HTERT RPE-1 (cell line): ENCODE measurements around the gene GALM.

Experiments
- in situ Hi-C: fragments of 300-500 bp; cut with MboI; formaldehyde crosslinking; loops from 4 replicates; pipeline ENCODE4 v1.14.3; 2020; ENCODE audit warnings: low sequenced_read_pairs

The GALM gene

GRCh38 chr2:38649176-38649728 is 16.7 kb upstream of the GALM start:
- in situ Hi-C loops = no loop called here

GRCh38 chr2:38650012-38650411 is 15.9 kb upstream of the GALM start:
- in situ Hi-C loops = no loop called here

- in situ Hi-C loops = no loop called here
Observed at GRCh38 chr2:38650717-38651116, 15.2 kb upstream of the GALM start.

- in situ Hi-C loops = no loop called here
Observed at GRCh38 chr2:38652431-38653273, 13.3 kb upstream of the GALM start.

- in situ Hi-C loops = no loop called here
Observed at GRCh38 chr2:38653380-38653714, 12.6 kb upstream of the GALM start.

GRCh38 chr2:38653715-38654527 is 12.0 kb upstream of the GALM start:
- in situ Hi-C loops = no loop called here

GRCh38 chr2:38654528-38655381 is 11.2 kb upstream of the GALM start:
- in situ Hi-C loops = no loop called here

- in situ Hi-C loops = no loop called here
Observed at GRCh38 chr2:38655441-38655840, 10.5 kb upstream of the GALM start.

GRCh38 chr2:38656866-38657480 is 8.9 kb upstream of the GALM start:
- in situ Hi-C loops = no loop called here

- in situ Hi-C loops = no loop called here
Observed at GRCh38 chr2:38658613-38659012, 7.3 kb upstream of the GALM start.

- in situ Hi-C loops = no loop called here
Observed at GRCh38 chr2:38659115-38659514, 6.8 kb upstream of the GALM start.

GRCh38 chr2:38660282-38660681 is 5.6 kb upstream of the GALM start:
- in situ Hi-C loops = no loop called here

GRCh38 chr2:38661306-38661705 is 4.6 kb upstream of the GALM start:
- in situ Hi-C loops = no loop called here

- in situ Hi-C loops = no loop called here
Observed at GRCh38 chr2:38666556-38666910, 619 bp downstream of the GALM start.

GRCh38 chr2:38668092-38668491 is 2.2 kb downstream of the GALM start:
- in situ Hi-C loops = no loop called here

- in situ Hi-C loops = no loop called here
Observed at GRCh38 chr2:38668779-38669479, 3.0 kb downstream of the GALM start.

- in situ Hi-C loops = no loop called here
Observed at GRCh38 chr2:38671303-38671702, 5.4 kb downstream of the GALM start.

GRCh38 chr2:38671946-38672345 is 6.0 kb downstream of the GALM start:
- in situ Hi-C loops = no loop called here

GRCh38 chr2:38672445-38673391 is 6.8 kb downstream of the GALM start:
- in situ Hi-C loops = no loop called here
